IPS DF 19.7 (cell line): ENCODE data around the gene AXL.
"Not testable (repeated sequence)": the region's sequence is repeated elsewhere in the genome, so short reads cannot be mapped to it uniquely, and the experiment has no call there.

Source experiments
- DNase-seq: peaks from one replicate; pipeline ENCODE4 v3.0.0-alpha.2; 2013; ENCODE audit warnings: low read depth, low spot score

Gene AXL

DNA sequence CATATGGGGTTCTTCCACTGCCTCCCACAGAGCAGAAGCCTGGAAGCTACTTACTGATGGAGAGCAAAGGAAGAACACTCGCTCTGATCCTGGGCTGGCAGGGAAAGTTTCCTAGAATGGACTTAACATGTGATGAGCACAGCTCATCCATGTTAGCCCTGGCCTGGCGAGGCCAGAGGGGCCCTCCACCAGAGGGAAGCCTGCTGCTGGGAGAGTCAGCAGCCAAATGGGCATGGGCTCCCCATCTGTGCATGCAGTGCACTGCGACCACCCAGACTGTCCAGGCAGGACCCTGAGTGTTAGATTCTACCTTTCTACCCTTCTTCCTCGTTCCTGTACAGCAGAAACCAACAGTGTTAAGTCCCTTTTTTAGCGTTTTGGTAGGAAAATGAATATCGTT is 54.1 kb downstream of the AXL start:
- DNase-seq, result no peak

DNA sequence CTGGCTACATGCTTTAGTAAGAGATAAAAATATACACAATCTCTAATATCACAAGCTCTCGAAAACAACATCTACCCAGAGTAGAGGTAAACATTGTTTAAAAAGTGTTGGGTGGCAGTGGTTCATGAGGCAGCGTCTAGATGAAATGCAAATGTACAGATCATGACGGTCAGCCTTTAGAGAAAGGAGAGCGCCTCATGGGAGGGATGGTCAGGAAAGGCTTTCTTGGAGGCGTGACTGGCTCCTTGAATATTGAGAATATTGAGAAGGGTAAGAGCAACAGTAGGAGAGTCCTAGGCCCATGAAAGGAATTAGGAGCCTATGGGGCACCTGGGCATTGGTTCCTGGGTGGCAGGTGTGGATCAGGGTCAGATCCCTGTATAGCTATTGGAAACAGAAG is 55.8 kb downstream of the AXL start:
- DNase-seq, result no peak

DNA sequence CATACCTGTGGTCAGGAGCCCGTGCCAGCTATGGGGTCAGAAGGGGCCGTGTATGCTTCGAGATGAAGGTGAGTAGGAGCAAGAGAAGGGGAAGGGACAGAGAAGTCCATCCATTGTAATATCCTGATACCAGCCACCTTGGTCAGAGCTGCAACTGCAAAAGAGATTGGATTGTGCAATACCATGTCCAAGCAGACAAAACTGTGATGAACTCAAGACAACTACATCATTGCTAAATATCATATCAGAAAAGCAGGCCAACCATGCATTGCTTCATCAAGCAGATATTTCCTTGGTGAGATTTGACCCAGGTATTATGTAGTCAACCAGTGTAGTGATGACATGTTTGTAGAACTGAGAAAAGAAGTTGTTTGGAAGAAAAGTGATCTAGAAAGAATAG is 57.2 kb downstream of the AXL start:
- DNase-seq, result no peak

DNA sequence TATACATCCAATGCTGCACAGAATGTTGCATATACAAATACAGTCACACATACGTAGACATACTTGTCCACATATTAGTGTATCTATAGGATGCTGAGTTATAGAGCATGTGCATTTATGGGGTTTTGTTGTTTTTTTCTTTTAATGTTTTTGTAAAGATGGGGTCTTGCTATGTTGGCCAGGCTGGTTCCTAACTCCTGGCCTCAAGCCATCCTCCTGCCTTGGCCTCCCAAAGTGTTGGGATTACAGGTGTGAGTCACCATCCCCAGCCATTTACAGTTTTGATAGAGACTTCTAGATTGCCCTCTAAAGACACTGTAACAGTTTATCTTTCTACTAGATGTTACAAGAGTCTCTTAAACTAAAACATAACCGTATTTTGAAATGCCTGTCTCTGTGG is 59.5 kb downstream of the AXL start:
- no peak for DNase-seq

DNA sequence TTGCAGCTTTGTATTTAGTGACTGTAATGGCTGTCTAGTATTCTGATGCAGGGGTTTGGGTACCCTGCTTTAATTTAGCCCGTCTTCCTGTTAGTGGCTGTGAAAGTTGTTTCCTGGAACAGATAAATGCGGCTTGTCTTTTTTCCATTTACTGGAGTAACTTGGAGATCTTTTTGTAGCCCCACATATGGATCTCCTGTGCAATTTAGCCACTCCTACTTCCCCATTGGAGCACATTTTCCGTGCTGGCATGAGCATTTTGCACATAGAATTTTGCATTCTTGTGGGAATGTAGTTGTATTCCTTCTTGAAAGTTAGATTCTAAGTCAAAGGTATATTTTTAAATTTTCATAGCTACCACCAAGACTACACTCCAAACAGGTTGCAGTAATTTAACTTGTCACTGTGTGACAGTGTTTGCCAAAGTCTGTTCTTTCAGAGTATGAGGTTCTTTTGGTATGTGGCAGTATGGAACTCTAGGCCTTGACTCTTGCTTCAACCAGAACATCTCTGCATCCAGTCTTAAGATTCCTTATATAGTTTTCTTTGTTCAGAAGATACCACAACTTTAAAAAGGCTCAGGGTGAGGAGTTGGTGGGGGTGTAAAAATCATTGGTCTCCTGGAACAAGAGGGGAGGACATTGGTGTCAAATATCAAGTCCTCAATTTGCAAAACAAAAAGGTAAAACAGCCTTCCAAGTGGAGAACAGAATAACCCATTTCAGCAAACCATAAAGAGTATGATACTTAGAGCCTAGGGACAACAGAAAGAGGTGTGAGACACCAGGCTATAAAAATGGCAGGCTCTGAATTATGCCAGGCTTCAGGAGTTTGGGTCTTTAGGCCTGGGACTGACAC is 69.9 kb downstream of the AXL start:
- no peak for DNase-seq

- not testable (repeated sequence) for DNase-seq
Observed at GRCh38 chr19:41289814-41290213, 70.8 kb downstream of the AXL start.

- DNase-seq, result no peak
Observed at GRCh38 chr19:41294393-41294792, 75.4 kb downstream of the AXL start.

- no peak for DNase-seq
Observed at GRCh38 chr19:41295499-41295898, 76.5 kb downstream of the AXL start.

DNA sequence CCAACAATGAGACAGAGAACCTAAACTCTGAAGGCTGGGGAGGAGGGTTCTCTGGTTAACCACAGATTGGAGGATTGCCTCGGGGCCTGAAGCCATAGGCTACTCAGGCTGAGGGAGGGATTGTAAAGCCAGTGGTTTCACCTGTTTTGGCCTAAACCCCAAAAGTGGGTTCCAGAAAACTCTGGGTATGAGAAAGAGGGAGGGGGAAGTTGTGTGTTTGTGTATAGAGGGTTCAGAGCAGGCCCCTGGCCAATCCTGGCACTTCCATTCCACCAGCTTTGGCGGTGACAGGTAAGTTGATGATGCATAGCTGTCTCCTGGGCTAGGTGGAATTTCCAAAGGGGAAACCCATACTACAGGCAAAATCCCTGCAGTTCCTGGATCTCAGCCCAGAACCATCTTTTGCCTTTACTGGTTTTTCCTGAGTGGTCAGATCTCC is 77.4 kb downstream of the AXL start:
- DNase-seq, result no peak

- DNase-seq, result no peak
Observed at GRCh38 chr19:41297628-41298347, 78.8 kb downstream of the AXL start.

GRCh38 chr19:41298348-41298964 is 79.4 kb downstream of the AXL start:
- DNase-seq, result no peak

- no peak for DNase-seq
Observed at GRCh38 chr19:41299046-41299754, 80.2 kb downstream of the AXL start.

DNA sequence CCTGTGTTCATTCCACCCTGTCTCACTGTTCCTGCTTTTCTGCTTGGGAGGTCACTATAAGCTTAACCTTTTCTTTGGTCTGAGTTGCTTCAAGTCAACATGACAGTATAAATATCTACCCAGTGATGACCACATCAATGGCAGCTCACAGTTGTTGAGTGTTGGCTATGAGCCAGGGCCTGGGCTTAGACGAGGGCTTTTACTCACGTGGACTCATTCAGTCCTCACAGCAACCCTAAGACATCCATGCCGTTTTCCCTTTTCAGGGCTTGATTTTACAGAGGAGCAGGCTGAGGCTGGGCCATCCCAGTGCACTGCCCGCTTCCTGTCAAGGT is 80.7 kb downstream of the AXL start:
- no peak for DNase-seq

GRCh38 chr19:41300555-41300954 is 81.5 kb downstream of the AXL start:
- no peak for DNase-seq

GRCh38 chr19:41302624-41303351 is 83.8 kb downstream of the AXL start:
- DNase-seq, result no peak

GRCh38 chr19:41303954-41304353 is 84.9 kb downstream of the AXL start:
- DNase-seq, result no peak

GRCh38 chr19:41304706-41305483 is 85.9 kb downstream of the AXL start:
- DNase-seq, result no peak

- no peak for DNase-seq
Observed at GRCh38 chr19:41305927-41306793, 87.1 kb downstream of the AXL start.

DNA sequence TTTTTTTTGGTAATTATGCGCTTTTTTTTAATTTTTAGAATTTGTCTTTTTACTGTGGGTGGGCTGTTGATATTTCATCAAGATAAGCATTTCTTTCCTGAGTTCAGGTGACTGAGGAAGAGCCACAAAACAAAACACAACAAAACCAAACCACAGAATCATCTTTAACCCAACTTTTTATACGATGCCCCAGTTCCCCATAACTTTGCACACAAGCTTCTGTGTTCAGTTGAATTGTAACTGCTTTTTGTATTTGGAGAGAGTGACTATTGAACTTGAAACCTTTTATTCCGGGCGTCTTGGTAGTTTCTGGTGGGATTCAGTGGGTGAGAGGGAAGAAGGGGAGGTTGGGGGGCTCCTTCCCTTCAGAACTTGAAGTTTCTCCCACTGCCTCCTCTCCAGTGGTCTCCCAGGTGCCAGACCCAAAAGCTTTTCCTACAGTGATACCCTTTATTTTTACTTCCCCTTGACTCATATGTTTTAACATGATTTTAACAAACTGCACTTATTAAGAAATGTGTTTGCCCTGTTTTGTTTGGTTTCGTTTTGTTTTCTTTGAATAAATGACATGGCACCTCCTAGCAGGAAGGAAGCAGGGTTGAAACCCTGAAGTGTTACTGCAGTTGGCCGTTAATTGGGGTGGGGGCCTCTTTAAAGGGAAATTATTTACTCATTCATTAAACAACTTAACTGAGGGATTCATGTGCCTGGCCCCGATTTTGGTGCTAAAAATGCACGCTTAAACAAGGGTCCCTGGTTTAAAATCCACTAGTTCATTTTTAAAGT is 88.3 kb downstream of the AXL start:
- no peak for DNase-seq
